Endothelial cell of umbilical vein (primary cell): ENCODE data around the gene DAD1. TPM values are rescaled to one million over a fixed set of nuclear protein-coding genes. Genes with fewer than 3 reads are reported as not detected.
A peak's percentile ranks its signal among the peaks of the same experiment; 100 is the strongest.

Source experiments
- BruUV-seq: library from RNA; stranded (reverse); fragments of 400-500 nt; replicated peaks from 2 replicates; lab custom pipeline; 2021; lab: Mats Ljungman, UMichigan
- CTCF ChIA-PET: fragments of 300-600, 350-600 bp; sonication (Branson Sonifier 250); formaldehyde crosslinking; loops from one replicate; lab custom pipeline; 2021; ENCODE audit warnings: antibody characterized with exemption, inconsistent platforms; lab: Charles Lee
- POLR2A ChIA-PET: fragments of 300-600, 350-600 bp; sonication (Branson Sonifier 250); formaldehyde crosslinking; loops from one replicate; lab custom pipeline; 2021; ENCODE audit warnings: antibody characterized with exemption, inconsistent platforms; lab: Charles Lee
- DNase-seq: peaks from one replicate; pipeline ENCODE4 v3.0.0-alpha.2; 2011; ENCODE audit warnings: low read depth, low spot score
- FAIRE-seq: peaks from 2 replicates; lab custom pipeline; 2011; peaks lifted over from hg19 to GRCh38; lab: Jason Lieb, UNC
- H2AFZ ChIP-seq: 2 replicates; pipeline ENCODE4 v1.6.0; 2012; ENCODE audit warnings: low read depth, low read length, control low read depth, inconsistent platforms
- H3K27ac ChIP-seq: 2 replicates; pipeline ENCODE4 v1.5.1; 2011; ENCODE audit warnings: low read depth, mild to moderate bottlenecking, control low read depth, low read length, moderate library complexity; ENCODE audit not compliant: insufficient read depth
- H3K27me3 ChIP-seq, 2 experiments: 2 replicates each; pipeline versions ENCODE4 v1.6.0 to v1.6.1; 2011; ENCODE audit warnings: low read length in 2 of 2, mixed read lengths in 1 of 2; ENCODE audit not compliant: control insufficient read depth in 2 of 2, insufficient read depth in 2 of 2
- H3K36me3 ChIP-seq, 2 experiments: 2 replicates in 1 of 2; 3 replicates in 1 of 2; pipeline ENCODE4 v1.5.1; 2011; ENCODE audit warnings: low read length in 2 of 2, mild to moderate bottlenecking in 1 of 2, moderate library complexity in 1 of 2; ENCODE audit not compliant: control insufficient read depth in 2 of 2, insufficient read depth in 2 of 2; ENCODE audit errors: extremely low read depth in 1 of 2
- H3K4me1 ChIP-seq: 3 replicates; pipeline ENCODE4 v1.5.1; 2011; ENCODE audit warnings: mild to moderate bottlenecking, low read length; ENCODE audit not compliant: control insufficient read depth, insufficient read depth; ENCODE audit errors: extremely low read depth
- H3K4me2 ChIP-seq: 2 replicates; pipeline ENCODE4 v1.6.1; 2011; ENCODE audit warnings: low read length, control low read depth, mixed read lengths; ENCODE audit not compliant: insufficient read depth
- H3K4me3 ChIP-seq, 3 experiments: fragments of 200-600 bp in 1 of 3; sonication (generic), shearing (Covaris generic) in 1 of 3; replicated peaks in 1 of 3; 2 replicates each; pipeline ENCODE4 v1.5.1; 2011 to 2016; ENCODE audit warnings: control low read depth in 3 of 3, low read length in 3 of 3, mild to moderate bottlenecking in 2 of 3, inconsistent platforms in 1 of 3, low read depth in 1 of 3, moderate library complexity in 1 of 3; ENCODE audit not compliant: insufficient read depth in 1 of 3
- H3K79me2 ChIP-seq: 2 replicates; pipeline ENCODE4 v1.6.0; 2012; ENCODE audit warnings: low read length, inconsistent platforms; ENCODE audit not compliant: control insufficient read depth, insufficient read depth
- H3K9ac ChIP-seq: replicated peaks from 2 replicates; pipeline ENCODE3; 2011; ENCODE audit warnings: low read length, control low read depth; ENCODE audit not compliant: insufficient read depth; ENCODE audit errors: extremely low read depth
- H3K9me1 ChIP-seq: replicated peaks from 3 replicates; pipeline ENCODE4 v1.6.0; 2011; ENCODE audit warnings: mild to moderate bottlenecking, low read length; ENCODE audit not compliant: control insufficient read depth, insufficient read depth; ENCODE audit errors: extremely low read depth
- H3K9me3 ChIP-seq: replicated peaks from 2 replicates; pipeline ENCODE4 v1.5.1; 2012; ENCODE audit warnings: low read length, inconsistent platforms; ENCODE audit not compliant: control insufficient read depth, insufficient read depth
- H4K20me1 ChIP-seq: replicated peaks from 2 replicates; pipeline ENCODE3; 2011; ENCODE audit warnings: mild to moderate bottlenecking, low read length; ENCODE audit not compliant: control insufficient read depth, insufficient read depth; ENCODE audit errors: extremely low read depth
- EZH2 ChIP-seq: IDR thresholded peaks from 2 replicates; pipeline ENCODE4 v1.6.1; 2012; ENCODE audit warnings: borderline replicate concordance, low read depth, mild to moderate bottlenecking, moderate library complexity, low read length, inconsistent platforms; ENCODE audit not compliant: severe bottlenecking
- FOS ChIP-seq: IDR thresholded peaks from 2 replicates; pipeline ENCODE4 v1.6.1; 2011; ENCODE audit warnings: mild to moderate bottlenecking, low read length, moderate library complexity, borderline replicate concordance; ENCODE audit not compliant: insufficient read depth
- GATA2 ChIP-seq: IDR thresholded peaks from 2 replicates; pipeline ENCODE4 v1.7.0; 2011; ENCODE audit warnings: low read depth, mild to moderate bottlenecking, moderate library complexity, mixed read lengths, low read length; ENCODE audit not compliant: insufficient read length, insufficient read depth
- POLR2A ChIP-seq: IDR thresholded peaks from 2 replicates; pipeline ENCODE4 v1.6.1; 2012; ENCODE audit warnings: low read depth, mild to moderate bottlenecking, control low read depth, low read length
- POLR2AphosphoS5 ChIP-seq: IDR thresholded peaks from 2 replicates; pipeline ENCODE4 v1.6.1; 2012; ENCODE audit warnings: low read depth, mild to moderate bottlenecking, control low read depth, low read length, moderate library complexity; ENCODE audit not compliant: insufficient read depth
- dilution Hi-C: fragments of 300-500 bp; cut with MboI; formaldehyde crosslinking; loops from one replicate; pipeline ENCODE4 v1.15.0; 2019; ENCODE audit warnings: low sequenced_read_pairs; ENCODE audit not compliant: extremely low pct_ligation_motif_present
- intact Hi-C: fragments of 100-400 bp; cut with micrococcal nuclease; formaldehyde crosslinking; loops from one replicate; pipeline ENCODE4 v1.10.0; 2022
- polyA plus RNA-seq, 4 experiments: library from polyadenylated mRNA; depleted of rRNA in 3 of 4; stranded (reverse) in 3 of 4; unstranded in 1 of 4; fragments of >200 nt; gene quantifications; 2 replicates each; pipeline versions ENCODE4 v1.2.1 to v1.2.3, GENCODE V29; 2011 to 2012; ENCODE audit warnings: missing spikeins in 1 of 4
- total RNA-seq: library from RNA; stranded (reverse); gene quantifications from 2 replicates; pipeline ENCODE4 v1.2.3, GENCODE V29; 2021

DAD1 gene
- total and polyA plus RNA-seq, 2 donors (not counting 3 experiments of a cell fraction or from before 2014, with no cell fraction given): 299 to 1,227 TPM

DNA sequence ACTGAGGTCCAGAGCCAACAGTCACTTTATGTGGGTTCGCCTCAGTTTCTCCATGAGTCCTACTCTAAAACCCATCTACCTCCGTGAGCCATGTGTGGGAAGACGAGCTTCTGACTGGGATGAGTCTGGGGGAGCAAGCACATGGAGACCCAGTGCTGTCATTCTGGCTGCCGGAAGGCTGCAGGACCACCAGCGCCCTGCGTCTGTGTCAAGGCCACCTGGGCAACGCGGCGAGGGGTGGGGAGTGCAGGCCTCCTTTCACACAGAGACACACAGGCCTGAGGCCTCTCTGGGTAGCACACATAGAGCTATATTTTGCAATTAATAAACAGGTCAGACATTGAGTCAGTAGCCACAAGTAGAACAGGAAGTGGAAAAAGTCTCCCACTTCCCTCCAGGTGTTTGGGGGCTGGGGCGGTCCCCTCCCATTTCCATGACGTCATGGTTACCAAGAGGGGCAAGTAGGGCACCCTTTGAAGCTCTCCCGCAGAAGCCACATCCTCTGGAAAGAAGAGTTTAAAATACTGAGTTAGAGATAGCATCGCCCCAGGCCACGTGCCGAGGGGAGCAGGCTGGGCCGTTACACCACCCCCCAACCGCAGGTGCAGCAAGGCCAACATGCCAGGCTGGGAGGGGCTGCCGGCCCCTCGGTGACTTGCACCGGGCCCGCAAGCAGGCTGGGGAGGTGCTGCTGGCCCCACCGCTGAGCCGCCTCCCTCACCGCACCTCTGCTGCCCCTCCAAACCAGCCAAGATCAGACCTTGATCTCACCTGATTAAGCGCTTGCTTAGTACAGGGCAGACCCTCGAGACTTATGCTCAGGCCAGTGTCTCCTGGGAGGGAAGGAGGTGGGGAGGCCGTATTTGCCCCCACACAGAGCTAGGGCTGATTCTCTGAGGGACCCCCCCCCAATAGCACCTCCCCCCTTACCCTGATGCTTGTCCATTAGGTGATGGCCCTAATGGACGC lies 32.7 kb downstream of the DAD1 start:
- H3K27ac ChIP-seq: peak overlapping the region; percentile 88
- DNase-seq: peak; percentile 52
- POLR2A ChIA-PET: interaction anchor here (0.8 kb wide), 1 partner anchor 427 kb away, joined by 4 read pairs; the partner anchor contains the start of gene AJUBA
- TF ChIP-seq EZH2 (no peak), POLR2A (no peak), FOS (peak; percentile 64), POLR2AphosphoS5 (peak; percentile 40), GATA2 (peak; percentile 64)
- intact Hi-C loops (loop anchor here (2.0 to 10.0 kb wide), 6 partner anchors 82 to 642 kb away; partner anchors contain the start of genes MMP14, OXA1L and RBM23), dilution Hi-C loops (no loop called here)
- peaks cover 44% of the 10 kb centered on the region for H3K4me1 ChIP-seq
- H3K4me3 ChIP-seq: no peak overlapping the region
- FAIRE-seq: no peak
- H3K27me3 ChIP-seq: no peaks in the 10 kb centered on the region
- CTCF ChIA-PET: interaction anchor here (0.5 to 3.2 kb wide), 43 partner anchors 10 to 513 kb away, joined by 3 to 35 read pairs (median 4); partner anchors contain the start of genes AJUBA, DAD1, HAUS4 and MMP14
- H3K9ac ChIP-seq: peak overlapping the region; percentile 78
- H2AFZ ChIP-seq: peak overlapping the region; percentile 67
- BruUV-seq: TSS peak; percentile 40
- H3K9me1 ChIP-seq: no peaks in the 10 kb centered on the region
- H3K79me2 ChIP-seq: no peaks in the 10 kb centered on the region
- no peaks in the 10 kb centered on the region for H3K36me3 ChIP-seq
- H3K9me3 ChIP-seq: no peaks in the 10 kb centered on the region
- peak overlapping the region; percentile 66 for H3K4me2 ChIP-seq
- no peaks in the 10 kb centered on the region for H4K20me1 ChIP-seq
